NCI-H2196 treated with DMSO at 0.1 percent for 48 hours (cell line): ENCODE results near the gene POLQ.
"Not testable (repeated sequence)": the region's sequence is repeated elsewhere in the genome, so short reads cannot be mapped to it uniquely, and the experiment has no call there.

Experiments
- DNase-seq: peaks from one replicate; lab custom pipeline; 2025; ENCODE audit not compliant: unreplicated experiment; lab: John Stamatoyannopoulos, UW

The POLQ gene

GRCh38 chr3:121430664-121431215 is 115.0 kb downstream of the POLQ start:
- no peak for DNase-seq

- no peak for DNase-seq
Measured at GRCh38 chr3:121424549-121424948, 121.2 kb downstream of the POLQ start.

GRCh38 chr3:121418182-121418581 is 127.6 kb downstream of the POLQ start:
- DNase-seq: no peak

- DNase-seq: no peak
Measured at GRCh38 chr3:121414924-121415323, 130.9 kb downstream of the POLQ start.

- DNase-seq: no peak
Measured at GRCh38 chr3:121411523-121411922, 134.3 kb downstream of the POLQ start.

GRCh38 chr3:121405631-121406030 is 140.2 kb downstream of the POLQ start:
- DNase-seq: no peak

GRCh38 chr3:121399820-121400219 is 146.0 kb downstream of the POLQ start:
- no peak for DNase-seq

- not testable (repeated sequence) for DNase-seq
Measured at GRCh38 chr3:121398051-121398450, 147.7 kb downstream of the POLQ start.

- not testable (repeated sequence) for DNase-seq
Measured at GRCh38 chr3:121395967-121396366, 149.8 kb downstream of the POLQ start.

GRCh38 chr3:121388308-121388707 is 157.5 kb downstream of the POLQ start:
- not testable (repeated sequence) for DNase-seq
